MM.1S (cell line): ENCODE data around the gene POLR2H.

Experiments used
- DNase-seq: peaks from one replicate; pipeline ENCODE4 v3.0.0-alpha.2; 2015
- H2AFZ ChIP-seq: fragments of 300-600 bp; sonication (generic); 2 replicates; pipeline ENCODE4 v1.6.0; 2016; ENCODE audit warnings: antibody characterized with exemption, low read length
- H3F3A ChIP-seq: fragments of 300-600 bp; sonication (generic); 2 replicates; pipeline ENCODE4 v1.6.1; 2016; ENCODE audit warnings: mild to moderate bottlenecking, antibody characterized with exemption, low read length, moderate library complexity, mixed read lengths; ENCODE audit not compliant: insufficient read depth
- H3K27ac ChIP-seq: fragments of 300-600 bp; sonication (generic); 2 replicates; pipeline ENCODE4 v1.5.1; 2016; ENCODE audit warnings: mild to moderate bottlenecking, low read length
- H3K27me3 ChIP-seq: fragments of 300-600 bp; sonication (generic); replicated peaks from 2 replicates; pipeline ENCODE4 v1.6.0; 2016; ENCODE audit warnings: low read length; ENCODE audit not compliant: insufficient read depth
- H3K36me3 ChIP-seq: fragments of 300-600 bp; sonication (generic); replicated peaks from 2 replicates; pipeline ENCODE4 v1.6.1; 2016; ENCODE audit warnings: mild to moderate bottlenecking, low read length, mixed read lengths; ENCODE audit not compliant: insufficient read depth
- H3K4me1 ChIP-seq: fragments of 300-600 bp; sonication (generic); 2 replicates; pipeline ENCODE4 v1.6.1; 2016; ENCODE audit warnings: low read length, mixed read lengths
- H3K4me2 ChIP-seq: fragments of 300-600 bp; sonication (generic); 2 replicates; pipeline ENCODE4 v1.6.0; 2016; ENCODE audit warnings: low read depth, low read length
- H3K4me3 ChIP-seq: fragments of 300-600 bp; sonication (generic); 2 replicates; pipeline ENCODE4 v1.5.1; 2016; ENCODE audit warnings: low read length, mixed read lengths
- H3K79me2 ChIP-seq: fragments of 300-600 bp; sonication (generic); 2 replicates; pipeline ENCODE4 v1.6.1; 2016; ENCODE audit warnings: mixed run types, low read length, mixed read lengths
- H3K9ac ChIP-seq: fragments of 300-600 bp; sonication (generic); 2 replicates; pipeline ENCODE4 v1.6.1; 2016; ENCODE audit warnings: low read length, mixed read lengths
- H3K9me2 ChIP-seq: fragments of 300-600 bp; sonication (generic); replicated peaks from 2 replicates; pipeline ENCODE4 v1.6.1; 2016; ENCODE audit warnings: mild to moderate bottlenecking, low read length, mixed read lengths; ENCODE audit not compliant: insufficient read depth
- H3K9me3 ChIP-seq: fragments of 300-600 bp; sonication (generic); replicated peaks from 2 replicates; pipeline ENCODE4 v1.6.1; 2016; ENCODE audit warnings: mild to moderate bottlenecking, low read length, mixed read lengths; ENCODE audit not compliant: insufficient read depth
- H4K20me1 ChIP-seq: fragments of 300-600 bp; sonication (generic); 2 replicates; pipeline ENCODE4 v1.6.1; 2016; ENCODE audit warnings: mild to moderate bottlenecking, low read length, moderate library complexity, mixed read lengths; ENCODE audit not compliant: insufficient read depth
- CTCF ChIP-seq: fragments of 300-600 bp; sonication (generic); IDR thresholded peaks from 2 replicates; pipeline ENCODE4 v1.5.1; 2016; ENCODE audit warnings: antibody characterized with exemption, low read length, mixed read lengths
- EZH2 ChIP-seq: fragments of 300-600 bp; sonication (generic); optimal IDR thresholded peaks from 2 replicates; pipeline ENCODE3; 2017; ENCODE audit warnings: low read depth, mild to moderate bottlenecking, antibody characterized with exemption, low read length, mixed read lengths
- EZH2phosphoT487 ChIP-seq: fragments of 300-600 bp; sonication (generic); IDR thresholded peaks from 2 replicates; pipeline ENCODE4 v1.6.1; 2018; ENCODE audit warnings: antibody characterized with exemption, low read length

POLR2H gene

GRCh38 chr3:184334470-184335158 lies 26.9 kb upstream of the POLR2H start:
- H3K27me3 ChIP-seq: no peaks in the 10 kb centered on the region
- TF ChIP-seq EZH2: no peak
- TF ChIP-seq CTCF: no peak
- TF ChIP-seq EZH2phosphoT487: no peak
- peaks cover 19% of the 10 kb centered on the region for H3K36me3 ChIP-seq
- H3K4me3 ChIP-seq: no peak overlapping the region
- H2AFZ ChIP-seq: no peak overlapping the region
- no peak overlapping the region for H3K4me2 ChIP-seq
- H3K9me3 ChIP-seq: no peaks in the 10 kb centered on the region
- H3F3A ChIP-seq: peaks cover 47% of the 10 kb centered on the region
- DNase-seq: no peak
- H3K4me1 ChIP-seq: 0 out of 2 replicates have a peak, but pooled peaks cover 4% of the 10 kb centered on the region
- H3K27ac ChIP-seq: peak overlapping the region; percentile 57; the same call in 1 of the 2 replicates
- no peak overlapping the region for H3K9ac ChIP-seq
- peaks cover 35% of the 10 kb centered on the region for H4K20me1 ChIP-seq
- H3K9me2 ChIP-seq: no peaks in the 10 kb centered on the region
- peaks cover 31% of the 10 kb centered on the region for H3K79me2 ChIP-seq

GRCh38 chr3:184335291-184335660 lies 26.2 kb upstream of the POLR2H start:
- peak overlapping the region; percentile 69 for H3K4me2 ChIP-seq
- H3K9ac ChIP-seq: peak overlapping the region; percentile 59; the same call in 1 of the 2 replicates
- peaks cover 28% of the 10 kb centered on the region for H3K79me2 ChIP-seq
- H3K4me3 ChIP-seq: peak overlapping the region; percentile 73; the same call in 1 of the 2 replicates
- H3K4me1 ChIP-seq: 0 out of 2 replicates have a peak, but pooled peaks cover 4% of the 10 kb centered on the region
- H3K9me2 ChIP-seq: no peaks in the 10 kb centered on the region
- peaks cover 19% of the 10 kb centered on the region for H3K36me3 ChIP-seq
- no peak for DNase-seq
- H2AFZ ChIP-seq: no peak overlapping the region
- peaks cover 35% of the 10 kb centered on the region for H4K20me1 ChIP-seq
- H3K9me3 ChIP-seq: no peaks in the 10 kb centered on the region
- peaks cover 47% of the 10 kb centered on the region for H3F3A ChIP-seq
- H3K27me3 ChIP-seq: no peaks in the 10 kb centered on the region
- H3K27ac ChIP-seq: peak overlapping the region; percentile 57
- TF ChIP-seq CTCF: no peak
- TF ChIP-seq EZH2phosphoT487: no peak
- no peak for TF ChIP-seq EZH2

- peak overlapping the region; percentile 57 for H3K27ac ChIP-seq
- H3K36me3 ChIP-seq: peaks cover 19% of the 10 kb centered on the region
- H3K27me3 ChIP-seq: no peaks in the 10 kb centered on the region
- H3K9me2 ChIP-seq: no peaks in the 10 kb centered on the region
- H3K4me1 ChIP-seq: 0 out of 2 replicates have a peak, but pooled peaks cover 4% of the 10 kb centered on the region
- H3K9ac ChIP-seq: peak overlapping the region; percentile 59; the same call in 1 of the 2 replicates
- H2AFZ ChIP-seq: peak overlapping the region; percentile 71
- peaks cover 26% of the 10 kb centered on the region for H3K79me2 ChIP-seq
- H3K9me3 ChIP-seq: no peaks in the 10 kb centered on the region
- H3F3A ChIP-seq: peaks cover 44% of the 10 kb centered on the region
- TF ChIP-seq CTCF: no peak
- no peak for TF ChIP-seq EZH2phosphoT487
- TF ChIP-seq EZH2: no peak
- H4K20me1 ChIP-seq: peaks cover 35% of the 10 kb centered on the region
- DNase-seq: peak; percentile 78
- H3K4me2 ChIP-seq: peak overlapping the region; percentile 69
- peak overlapping the region; percentile 73 for H3K4me3 ChIP-seq
These were observed 25.6 kb upstream of the POLR2H start for GRCh38 chr3:184335661-184336546.
